D721Med (cell line): ENCODE data around the gene AARSD1.
"Not testable (repeated sequence)": the region's sequence is repeated elsewhere in the genome, so short reads cannot be mapped to it uniquely, and the experiment has no call there.

ENCODE experiments used
- DNase-seq: peaks from one replicate; pipeline ENCODE4 v3.0.0; 2011; ENCODE audit warnings: low spot score; ENCODE audit not compliant: insufficient read length
- FAIRE-seq: peaks from 2 replicates; lab custom pipeline; 2011; peaks lifted over from hg19 to GRCh38; lab: Jason Lieb, UNC
- TF ChIP-seq, protein P1 (sequence below): IDR thresholded peaks from 2 replicates; pipeline ENCODE4 v1.5.1; 2012; ENCODE audit warnings: mild to moderate bottlenecking, control low read depth; ENCODE audit not compliant: insufficient read depth; ENCODE audit errors: missing control alignments

Gene AARSD1

DNA sequence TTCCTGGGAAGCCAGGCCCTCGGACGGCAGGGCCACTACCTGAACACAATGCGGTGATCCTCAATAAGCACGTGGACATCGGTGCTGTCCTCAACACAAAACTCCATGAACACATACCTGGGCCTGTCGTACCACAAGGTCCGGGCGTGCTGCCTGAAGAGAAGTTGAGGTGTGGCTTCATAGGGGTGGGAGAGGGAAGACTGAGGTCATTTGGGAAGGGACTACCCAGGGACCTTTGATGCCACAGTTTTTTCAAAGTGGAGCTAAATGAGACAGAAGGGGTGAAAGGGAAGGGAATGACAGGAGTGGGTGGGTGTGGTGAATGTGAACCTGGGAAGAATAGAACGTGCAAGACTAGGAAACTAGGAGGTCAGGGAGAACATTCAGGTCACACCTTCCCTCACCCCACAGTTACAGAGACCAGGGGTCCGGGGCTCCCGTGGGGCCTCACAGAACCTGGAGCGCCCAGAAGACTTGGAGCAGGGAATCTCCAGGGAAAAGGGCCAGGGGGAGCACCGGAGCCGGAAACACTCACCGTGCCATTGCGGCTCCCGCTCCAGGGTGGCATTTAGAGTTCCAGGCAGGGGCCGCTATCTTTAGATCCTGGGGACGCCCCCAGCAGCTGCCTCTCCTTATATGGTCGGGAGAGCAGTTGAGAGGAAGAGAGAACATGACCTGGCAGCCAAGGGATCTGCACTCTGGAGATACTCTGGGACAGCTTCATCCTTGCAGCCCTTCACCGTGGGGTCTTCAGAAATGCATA lies 15.4 kb upstream of the AARSD1 start, which contains the start of gene PTGES3L:
TSS of gene PTGES3L (minus strand) at position 570 of the 763 bp plus-strand sequence. CDS start at position 543, 27 bp downstream.
- FAIRE-seq, result no peak
- peak; percentile 57 for DNase-seq
- TF ChIP-seq, protein P1, sequence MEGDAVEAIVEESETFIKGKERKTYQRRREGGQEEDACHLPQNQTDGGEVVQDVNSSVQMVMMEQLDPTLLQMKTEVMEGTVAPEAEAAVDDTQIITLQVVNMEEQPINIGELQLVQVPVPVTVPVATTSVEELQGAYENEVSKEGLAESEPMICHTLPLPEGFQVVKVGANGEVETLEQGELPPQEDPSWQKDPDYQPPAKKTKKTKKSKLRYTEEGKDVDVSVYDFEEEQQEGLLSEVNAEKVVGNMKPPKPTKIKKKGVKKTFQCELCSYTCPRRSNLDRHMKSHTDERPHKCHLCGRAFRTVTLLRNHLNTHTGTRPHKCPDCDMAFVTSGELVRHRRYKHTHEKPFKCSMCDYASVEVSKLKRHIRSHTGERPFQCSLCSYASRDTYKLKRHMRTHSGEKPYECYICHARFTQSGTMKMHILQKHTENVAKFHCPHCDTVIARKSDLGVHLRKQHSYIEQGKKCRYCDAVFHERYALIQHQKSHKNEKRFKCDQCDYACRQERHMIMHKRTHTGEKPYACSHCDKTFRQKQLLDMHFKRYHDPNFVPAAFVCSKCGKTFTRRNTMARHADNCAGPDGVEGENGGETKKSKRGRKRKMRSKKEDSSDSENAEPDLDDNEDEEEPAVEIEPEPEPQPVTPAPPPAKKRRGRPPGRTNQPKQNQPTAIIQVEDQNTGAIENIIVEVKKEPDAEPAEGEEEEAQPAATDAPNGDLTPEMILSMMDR, result no peak

GRCh38 chr17:42975701-42976100 lies 11.4 kb upstream of the AARSD1 start:
- not testable (repeated sequence) for FAIRE-seq, DNase-seq

DNA sequence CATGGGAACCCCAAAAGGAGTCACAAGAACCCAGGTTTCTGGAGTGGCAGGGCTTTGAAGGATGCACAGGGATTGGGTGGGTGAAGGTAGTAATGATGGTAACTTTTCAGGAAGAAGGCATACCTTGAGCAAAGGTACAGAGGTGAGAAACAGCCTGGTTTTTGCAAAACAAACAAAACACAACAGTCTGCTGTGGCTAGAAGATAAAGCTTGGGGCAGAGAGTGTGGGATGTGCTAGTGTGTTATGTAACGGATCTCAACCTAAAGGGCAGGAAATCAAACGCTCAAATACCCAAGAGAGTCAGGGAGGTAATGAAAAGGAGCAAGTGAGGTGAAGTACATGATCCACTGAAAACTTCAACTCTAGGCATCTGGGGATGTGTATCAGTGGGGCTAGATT lies 11.0 kb upstream of the AARSD1 start:
- FAIRE-seq (no peak), DNase-seq (no peak)
- TF ChIP-seq, protein P1, result no peak

GRCh38 chr17:42973323-42973722 lies 9.1 kb upstream of the AARSD1 start:
- not testable (repeated sequence) for FAIRE-seq, DNase-seq

DNA sequence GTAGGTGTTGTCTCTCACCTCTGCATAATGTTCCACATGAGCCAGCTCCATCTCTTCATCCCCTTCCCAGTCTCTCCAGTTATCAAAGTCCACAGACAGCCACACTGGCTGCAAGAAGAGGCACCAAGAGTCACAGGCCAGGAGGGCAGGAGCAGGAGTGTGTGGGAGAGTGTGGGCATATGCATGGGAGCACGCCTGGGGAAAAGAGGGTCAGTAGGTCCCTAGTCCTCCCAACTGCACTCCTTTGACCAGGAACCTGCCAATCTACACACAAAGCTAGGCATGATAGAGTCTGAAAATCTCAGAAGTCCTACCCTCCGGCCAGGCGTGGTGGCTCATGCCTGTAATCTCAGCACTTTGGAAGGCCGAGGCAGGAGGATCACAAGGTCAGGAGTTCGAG lies 7.3 kb upstream of the AARSD1 start:
- DNase-seq (no peak), FAIRE-seq (no peak)
- TF ChIP-seq, protein P1, result no peak

GRCh38 chr17:42969001-42969581 lies 4.8 kb upstream of the AARSD1 start:
- DNase-seq, result no peak
- no peak for FAIRE-seq
- TF ChIP-seq, protein P1, result no peak

GRCh38 chr17:42967925-42968324 lies 3.7 kb upstream of the AARSD1 start:
- TF ChIP-seq, protein P1, result no peak
- DNase-seq, result no peak
- FAIRE-seq, result no peak

GRCh38 chr17:42953669-42954068 lies 10.6 kb downstream of the AARSD1 start:
- TF ChIP-seq, protein P1, result no peak
- FAIRE-seq (no peak), DNase-seq (no peak)
